ENCODE results near the gene CLCN2.
A peak's percentile ranks its signal among the peaks of the same experiment; 100 is the strongest.

CLCN2 gene

DNA sequence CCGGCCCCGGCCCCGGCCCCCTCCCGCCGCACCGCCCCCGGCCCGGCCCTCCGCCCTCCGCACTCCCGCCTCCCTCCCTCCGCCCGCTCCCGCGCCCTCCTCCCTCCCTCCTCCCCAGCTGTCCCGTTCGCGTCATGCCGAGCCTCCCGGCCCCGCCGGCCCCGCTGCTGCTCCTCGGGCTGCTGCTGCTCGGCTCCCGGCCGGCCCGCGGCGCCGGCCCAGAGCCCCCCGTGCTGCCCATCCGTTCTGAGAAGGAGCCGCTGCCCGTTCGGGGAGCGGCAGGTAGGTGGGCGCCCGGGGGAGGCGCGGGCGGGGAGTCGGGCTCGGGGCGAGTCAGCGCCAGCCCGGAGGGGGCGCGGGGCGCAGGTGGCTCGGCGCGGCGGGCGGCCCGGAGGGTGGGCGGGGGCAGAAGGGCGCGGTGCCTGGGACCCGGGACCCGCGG, 18.8 kb upstream of the CLCN2 start:
- DNase-seq, result no peak

DNA sequence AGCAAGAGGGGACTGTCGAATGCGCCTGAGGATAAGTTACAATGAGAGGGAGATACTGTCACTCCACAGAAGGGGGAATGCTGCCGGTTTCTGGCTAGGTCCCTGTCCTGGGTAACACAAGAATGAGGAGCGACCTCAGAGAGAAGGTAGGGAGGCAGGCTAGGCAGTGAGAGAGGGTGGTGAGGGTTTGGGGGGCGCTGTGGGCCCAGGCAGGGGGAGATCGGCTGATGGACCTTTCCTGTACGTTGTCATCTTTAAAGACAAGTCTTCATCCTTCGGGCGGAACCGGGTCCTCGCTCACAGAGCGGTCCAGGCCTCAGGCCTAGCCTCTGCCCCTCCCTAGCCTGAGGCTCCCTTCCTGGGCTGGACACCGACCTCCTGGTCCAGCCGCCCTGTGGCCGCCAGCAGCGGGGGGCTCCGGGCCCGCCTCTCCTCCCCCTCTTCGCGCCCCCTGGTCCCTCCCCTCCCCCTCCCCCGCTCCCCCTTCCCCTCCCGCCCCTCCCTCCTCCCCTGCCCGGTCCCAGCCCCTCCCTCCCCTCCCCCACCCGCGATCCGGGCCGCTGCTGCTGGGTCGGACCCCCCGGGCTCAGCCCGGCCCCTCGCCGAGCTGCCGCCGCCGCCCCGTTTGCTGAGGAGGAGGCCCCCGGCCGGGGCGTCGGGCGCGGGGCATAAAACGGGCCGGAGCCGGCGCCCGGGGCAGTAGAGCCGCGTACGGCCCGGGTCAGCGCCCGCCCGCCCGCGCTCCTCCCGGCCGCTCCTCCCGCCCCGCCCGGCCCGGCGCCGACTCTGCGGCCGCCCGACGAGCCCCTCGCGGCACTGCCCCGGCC, 18.2 kb upstream of the CLCN2 start, which contains the start of gene CHRD:
CHRD (plus strand) TSS at position 697 of the 827 bp plus-strand sequence. CDS start 265 bp downstream, outside the sequence.
- DNase-seq, result no peak

DNA sequence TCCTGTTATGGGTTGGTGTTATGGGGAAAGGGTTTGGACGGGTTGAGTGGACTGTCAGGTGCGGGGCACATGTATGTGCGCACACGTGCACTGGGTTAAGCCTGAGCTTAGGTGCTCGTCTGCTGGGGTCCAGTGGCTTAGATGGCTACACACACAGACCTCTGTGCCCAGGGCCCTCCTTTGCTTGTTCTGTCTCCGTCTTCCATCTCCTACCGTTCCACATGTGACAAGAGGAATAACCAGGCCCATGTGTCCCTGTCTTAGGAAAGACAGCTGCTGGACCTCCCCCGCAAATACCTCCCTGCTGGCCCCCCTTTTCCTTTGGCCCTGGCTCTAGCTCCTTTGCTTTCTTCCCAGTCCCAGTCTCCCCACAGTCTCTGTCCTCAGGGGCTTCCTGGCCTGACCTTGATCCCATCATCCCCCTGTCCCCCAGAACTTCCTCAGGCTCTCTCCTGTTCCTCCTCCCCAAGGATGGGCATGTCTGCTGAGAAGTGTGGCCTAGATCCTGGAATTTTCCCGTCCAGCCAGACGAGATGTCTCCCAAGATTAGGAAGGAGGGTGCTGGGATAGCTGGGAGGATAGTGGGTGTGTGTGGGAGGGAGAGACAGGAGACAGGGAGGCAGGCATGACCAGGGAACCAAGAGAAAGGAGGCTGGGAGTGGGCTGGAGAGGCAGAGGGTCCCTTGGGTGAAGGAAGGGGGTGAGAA, 17.4 kb upstream of the CLCN2 start:
- no peak for DNase-seq

DNA sequence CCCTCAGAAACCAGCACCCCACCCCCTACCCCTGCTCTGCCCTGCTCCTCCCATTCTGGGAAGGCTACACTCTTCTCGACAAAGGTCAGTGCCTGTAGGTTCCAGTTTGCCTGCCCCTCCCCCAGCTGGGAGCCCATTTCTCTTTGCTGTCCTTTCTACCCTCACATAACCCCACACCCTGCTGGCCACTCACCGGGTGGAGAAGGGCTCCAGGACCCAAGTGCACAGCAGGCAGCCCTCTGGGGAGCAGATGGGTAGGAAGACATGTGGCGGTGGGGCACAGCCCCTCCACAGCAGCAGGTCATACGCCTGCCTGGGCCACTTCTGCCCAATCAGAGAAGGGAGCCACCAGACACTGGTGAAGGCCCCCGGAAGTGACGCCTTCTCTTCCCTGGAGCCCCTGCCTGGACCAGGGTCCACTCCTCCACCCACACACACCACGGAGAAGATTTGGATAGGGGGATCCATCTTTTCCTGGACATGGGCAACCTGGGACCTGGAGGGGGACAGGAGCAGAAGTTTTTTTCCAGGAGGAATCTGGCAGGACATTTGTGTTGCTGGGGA, 16.6 kb upstream of the CLCN2 start, which contains the start of gene THPO:
THPO (minus strand) TSS at position 326 of the 564 bp plus-strand sequence. CDS start 1,948 bp downstream, outside the sequence.
- DNase-seq, result no peak

DNA sequence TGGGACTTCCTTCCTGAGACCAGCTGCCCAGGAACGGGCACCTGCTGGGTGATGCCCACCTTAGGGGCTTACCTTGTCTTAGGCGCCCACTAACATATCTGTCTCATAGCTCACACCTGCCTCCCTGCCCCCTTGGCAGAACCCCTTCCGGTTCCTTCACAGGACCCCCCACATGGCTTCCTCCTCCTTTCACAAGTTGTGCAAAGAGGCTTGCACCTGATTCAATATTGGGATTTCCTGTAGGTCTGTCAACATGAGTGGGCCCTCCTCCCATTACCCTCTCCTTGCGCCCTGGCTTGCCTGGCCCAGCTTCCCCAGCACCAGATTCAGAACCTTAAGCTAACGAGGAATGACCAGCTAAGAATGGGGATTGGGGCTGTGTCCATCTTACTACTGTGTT, 16.0 kb upstream of the CLCN2 start:
- no peak for DNase-seq

DNA sequence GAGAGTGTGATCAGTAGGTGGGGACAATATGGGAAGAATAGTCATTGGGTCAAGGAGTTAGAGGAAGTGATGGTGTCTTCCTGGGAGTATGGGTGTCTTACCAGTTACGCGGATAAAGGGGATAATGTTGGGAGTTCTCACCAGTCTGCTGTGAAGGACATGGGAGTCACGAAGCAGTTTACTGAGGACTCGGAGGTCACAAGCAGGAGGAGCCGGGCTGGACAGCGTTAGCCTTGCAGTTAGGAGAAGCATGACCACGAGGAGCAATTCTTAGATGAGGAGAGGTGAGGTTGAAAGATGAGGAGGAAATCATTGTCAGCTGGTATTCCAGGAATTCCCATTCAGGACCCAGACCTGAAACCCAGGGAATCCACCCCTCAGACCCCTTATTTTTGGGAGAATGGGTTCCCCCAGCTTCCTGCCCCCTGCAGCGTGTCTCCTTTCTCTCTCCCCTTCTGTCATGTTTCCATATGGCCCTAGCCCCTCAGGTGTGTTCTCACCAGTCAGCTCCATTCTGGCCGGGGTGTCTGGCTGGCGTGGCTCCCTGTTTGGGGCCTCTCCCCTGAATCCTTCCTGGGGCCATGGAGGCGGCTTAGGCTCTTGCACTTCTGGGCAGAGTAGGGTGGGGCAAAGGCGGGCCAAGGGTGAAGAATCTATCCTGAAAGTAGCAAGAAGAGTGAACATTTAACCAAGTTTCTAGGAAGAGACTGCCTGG, 14.5 kb upstream of the CLCN2 start:
- DNase-seq, result no peak

DNA sequence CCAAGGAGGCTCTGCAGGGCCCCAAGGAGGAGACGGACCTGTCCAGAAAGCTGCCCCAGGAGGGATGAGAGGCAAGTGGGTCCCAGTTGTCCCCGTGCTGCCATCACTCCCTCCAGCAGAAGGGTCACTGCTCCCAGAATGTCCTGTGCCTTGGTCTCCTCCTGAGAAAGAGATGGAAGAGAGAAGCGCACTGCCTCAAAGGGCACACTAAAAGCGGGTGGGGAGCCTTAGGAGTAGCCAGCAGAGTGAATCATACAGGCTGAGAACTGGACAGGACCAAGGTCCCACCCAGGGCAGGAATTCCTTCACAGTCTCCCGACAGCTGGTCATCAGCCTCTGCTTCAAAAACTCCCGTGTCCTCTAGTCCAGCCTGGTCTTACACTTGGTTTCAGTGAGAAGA, 12.0 kb upstream of the CLCN2 start:
- DNase-seq, result no peak

DNA sequence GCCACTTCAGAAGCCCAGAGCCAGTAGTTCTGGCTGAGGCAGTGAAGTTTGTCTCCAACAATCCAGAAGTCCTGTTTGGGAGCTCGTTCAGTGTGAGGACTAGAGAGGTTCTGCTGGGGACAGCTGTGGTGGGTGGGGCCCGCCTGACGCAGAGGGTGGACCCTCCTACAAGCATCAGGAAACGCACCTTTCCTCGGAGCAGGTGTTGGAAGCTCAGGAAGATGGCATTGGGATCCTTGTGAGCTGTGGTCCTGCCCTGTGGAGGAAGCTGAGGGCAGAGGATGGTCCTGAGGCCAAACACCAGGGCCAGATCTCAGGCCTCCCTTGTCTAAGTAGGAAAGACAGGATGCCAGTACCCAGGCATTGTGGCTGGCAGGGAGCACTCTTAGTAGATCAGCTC, 11.5 kb upstream of the CLCN2 start:
- DNase-seq, result no peak

DNA sequence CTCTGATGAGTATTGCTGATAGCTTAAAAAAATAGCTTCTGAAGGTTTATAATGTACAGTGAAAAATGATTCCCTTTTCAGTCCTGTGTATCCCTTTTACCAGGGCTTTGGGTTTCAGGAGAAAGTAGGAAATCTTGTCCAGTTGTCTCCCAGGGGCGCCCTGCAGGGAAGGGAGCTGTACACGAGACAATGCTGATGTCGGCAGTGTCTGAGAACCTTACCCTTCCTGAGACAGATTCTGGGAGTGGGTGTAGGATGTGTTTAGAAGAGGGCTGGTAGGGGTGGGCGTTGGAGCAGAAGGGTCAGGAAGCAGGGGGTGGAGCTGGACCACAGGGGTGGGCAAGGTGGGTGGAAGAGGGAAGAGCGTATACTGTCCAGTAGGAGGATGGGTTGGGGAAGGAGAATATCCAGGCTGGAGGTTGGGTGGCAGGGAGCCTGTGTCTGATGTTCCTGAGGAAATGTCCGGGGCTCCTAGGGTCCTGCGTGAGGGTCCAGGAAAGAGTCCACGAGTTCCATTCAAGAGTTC, 11.0 kb upstream of the CLCN2 start:
- no peak for DNase-seq

DNA sequence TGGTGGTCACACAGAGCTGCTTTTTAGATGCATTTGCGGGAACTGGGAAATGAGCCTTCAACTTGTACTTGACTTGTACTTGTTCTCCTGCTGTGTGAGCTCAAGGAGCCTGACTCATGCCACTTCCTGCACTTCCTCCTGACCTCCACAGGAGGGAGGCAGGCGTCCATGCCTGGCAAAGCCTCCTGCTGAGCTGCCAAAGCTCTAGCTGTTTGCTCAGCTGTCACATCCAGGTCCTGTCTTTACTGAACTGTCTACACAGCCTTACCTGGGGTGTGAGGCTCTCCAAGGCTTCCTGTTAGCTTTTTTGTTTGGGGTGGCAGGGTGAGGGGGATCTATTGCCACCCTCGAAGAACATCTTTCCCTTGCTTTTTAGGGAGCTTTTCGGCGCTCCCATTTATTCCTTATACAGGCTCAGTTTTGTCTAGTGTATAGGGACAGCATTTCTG, 10.2 kb upstream of the CLCN2 start:
- peak; percentile 48 for DNase-seq

DNA sequence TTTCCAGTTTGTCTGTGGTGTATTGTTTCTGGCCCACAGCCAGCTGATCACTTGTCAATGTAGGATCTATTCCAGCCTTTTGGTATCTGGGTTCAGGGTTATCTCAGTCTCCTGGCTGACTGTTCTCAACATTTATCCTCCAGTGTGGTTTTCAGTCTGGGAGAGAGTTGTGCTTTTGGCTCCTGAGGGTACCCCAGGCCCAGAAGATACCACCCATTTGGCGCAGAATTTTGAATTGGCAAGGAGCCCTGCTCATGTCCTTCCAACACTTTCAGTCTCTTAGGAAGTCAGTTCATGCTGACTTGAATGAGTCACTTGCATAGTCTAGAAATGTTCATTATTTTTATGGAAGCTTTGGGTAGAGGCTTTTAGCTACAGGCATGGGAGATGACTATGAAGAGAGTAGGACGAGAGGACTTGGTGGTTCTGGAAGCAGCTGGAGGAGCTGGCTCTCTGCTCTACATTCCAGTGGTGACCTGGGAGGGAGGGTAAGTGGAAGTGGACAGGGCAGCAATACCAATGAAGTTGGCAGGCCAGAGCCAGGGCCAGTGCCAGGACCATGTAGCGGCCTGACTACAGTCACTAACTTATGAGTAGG, 7.3 kb upstream of the CLCN2 start:
- DNase-seq, result no peak

DNA sequence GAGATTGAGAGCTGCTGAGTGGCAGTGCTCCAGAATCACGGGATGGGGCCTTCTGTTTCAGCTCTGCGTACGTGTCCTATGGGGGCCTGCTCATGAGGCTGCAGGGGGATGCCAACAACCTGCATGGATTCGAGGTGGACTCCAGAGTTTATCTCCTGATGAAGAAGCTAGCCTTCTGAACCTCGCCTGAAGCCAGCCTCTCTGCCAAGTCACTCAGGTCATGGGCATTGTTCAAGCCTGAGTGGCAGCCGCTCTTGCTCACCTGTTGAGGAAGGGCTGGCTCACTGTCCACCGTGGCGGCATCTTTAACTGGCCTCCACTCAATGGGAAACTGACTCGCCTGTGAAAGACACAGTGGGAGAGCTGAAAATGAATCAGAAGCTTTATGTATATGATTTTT, 6.7 kb upstream of the CLCN2 start:
- no peak for DNase-seq

DNA sequence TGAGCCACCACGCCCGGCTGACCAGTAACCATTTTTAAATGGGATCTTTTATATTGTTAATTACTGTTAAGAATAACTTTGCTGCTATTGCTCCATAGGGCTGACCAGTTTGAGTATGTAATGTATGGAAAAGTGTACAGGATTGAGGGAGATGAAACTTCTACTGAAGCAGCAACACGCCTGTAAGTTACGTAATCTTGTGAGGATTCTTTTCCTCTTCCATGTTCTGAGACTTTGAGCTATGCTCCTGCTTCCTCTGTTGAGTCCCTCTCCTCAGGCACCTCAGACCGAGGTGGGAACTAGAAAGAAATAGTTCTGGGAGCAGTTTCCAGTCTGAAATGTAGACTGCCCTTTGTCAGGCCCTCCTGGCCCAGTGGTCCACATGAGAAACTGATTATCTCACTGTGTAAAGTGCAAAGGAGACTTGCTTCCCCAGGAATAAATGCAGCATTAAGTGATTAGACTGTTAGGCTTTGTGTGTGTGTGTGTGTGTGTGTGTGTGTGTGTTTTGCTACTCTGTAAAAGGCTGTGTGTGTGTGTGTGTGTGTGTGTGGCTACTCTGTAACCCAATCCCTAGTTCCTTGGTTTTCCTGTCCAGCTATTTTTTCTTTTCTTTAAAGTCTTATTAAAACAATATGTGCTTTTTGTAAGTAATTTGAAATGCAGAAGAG, 5.3 kb upstream of the CLCN2 start:
- no peak for DNase-seq

DNA sequence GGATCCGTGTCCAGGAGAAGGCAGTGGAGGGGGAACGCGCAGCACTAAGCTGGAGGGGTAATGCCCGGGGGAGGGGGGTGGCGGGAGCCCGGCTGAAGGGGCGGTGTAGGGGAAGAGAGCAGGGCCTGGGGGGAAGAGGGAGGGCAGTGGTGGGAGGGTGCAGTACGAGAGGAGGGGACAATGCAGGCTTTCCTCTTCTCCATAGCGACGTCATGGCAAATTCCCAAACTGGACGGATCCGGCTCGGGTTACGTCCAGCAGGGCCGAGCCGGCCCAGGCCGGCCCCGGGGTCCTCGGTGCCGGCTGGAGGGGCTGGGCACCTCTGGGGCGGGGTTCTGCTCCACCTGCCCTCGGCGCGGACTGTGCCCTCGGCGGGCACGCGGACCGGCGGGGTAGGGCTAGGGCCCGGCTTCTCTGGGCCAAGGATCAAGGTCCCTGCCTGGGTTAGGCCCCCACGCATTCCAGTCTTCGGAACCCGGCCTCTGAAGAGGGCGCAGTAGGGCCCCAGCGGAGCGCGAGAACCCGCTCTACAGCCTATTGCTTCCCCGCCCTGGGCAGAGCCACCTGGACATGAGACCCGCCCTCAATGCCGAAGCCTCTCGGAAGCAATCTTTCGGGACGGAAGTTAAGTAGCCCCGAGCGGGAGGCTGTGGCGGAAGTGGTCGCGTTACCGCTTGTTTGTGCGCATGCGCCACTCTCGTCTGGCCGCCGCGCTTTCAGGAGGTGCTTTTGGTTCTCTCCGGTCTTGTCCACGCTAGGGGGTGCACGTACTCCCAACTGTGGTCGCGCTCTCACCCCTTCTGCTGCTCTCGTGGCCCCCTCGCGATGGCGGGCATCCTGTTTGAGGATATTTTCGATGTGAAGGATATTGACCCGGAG, 1.5 kb upstream of the CLCN2 start:
- DNase-seq, result peak; percentile 89

DNA sequence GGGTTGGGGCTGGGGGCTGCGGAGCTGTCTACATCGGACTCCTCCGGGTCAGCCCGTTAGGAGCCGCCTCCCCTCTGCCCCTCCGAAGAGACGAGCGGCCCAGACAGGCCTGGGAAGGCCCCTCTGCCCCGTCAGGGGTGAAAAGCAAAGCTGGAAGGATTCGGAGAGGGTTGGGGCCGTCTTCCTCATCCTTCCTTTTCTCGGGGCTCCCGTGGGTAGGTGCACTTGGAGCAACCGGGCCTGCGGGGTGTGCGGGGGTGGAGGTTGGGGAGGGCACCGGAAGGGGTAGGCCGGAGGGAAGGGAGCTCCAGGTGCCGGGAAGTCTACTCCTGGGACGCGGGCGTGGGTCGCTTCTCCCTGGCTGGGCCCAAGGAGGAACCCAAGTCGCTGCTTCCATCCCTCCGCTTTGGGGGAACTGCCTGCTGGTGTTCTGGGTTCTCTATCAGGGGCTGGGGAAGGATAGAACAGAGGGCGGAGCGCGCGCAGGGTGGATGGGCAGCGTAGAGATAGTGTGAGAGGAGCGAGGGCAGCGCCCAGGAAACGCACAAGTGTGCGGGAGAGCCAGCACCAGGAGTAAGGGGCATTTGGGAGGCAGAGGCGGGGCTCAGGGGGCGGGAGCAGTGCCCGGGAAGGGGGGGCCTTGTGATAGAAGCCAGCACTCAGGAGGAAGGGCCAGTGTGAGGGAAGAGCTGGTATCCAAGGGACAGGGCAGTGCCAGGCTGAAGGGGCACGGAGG, 695 bp upstream of the CLCN2 start:
- DNase-seq, result no peak

DNA sequence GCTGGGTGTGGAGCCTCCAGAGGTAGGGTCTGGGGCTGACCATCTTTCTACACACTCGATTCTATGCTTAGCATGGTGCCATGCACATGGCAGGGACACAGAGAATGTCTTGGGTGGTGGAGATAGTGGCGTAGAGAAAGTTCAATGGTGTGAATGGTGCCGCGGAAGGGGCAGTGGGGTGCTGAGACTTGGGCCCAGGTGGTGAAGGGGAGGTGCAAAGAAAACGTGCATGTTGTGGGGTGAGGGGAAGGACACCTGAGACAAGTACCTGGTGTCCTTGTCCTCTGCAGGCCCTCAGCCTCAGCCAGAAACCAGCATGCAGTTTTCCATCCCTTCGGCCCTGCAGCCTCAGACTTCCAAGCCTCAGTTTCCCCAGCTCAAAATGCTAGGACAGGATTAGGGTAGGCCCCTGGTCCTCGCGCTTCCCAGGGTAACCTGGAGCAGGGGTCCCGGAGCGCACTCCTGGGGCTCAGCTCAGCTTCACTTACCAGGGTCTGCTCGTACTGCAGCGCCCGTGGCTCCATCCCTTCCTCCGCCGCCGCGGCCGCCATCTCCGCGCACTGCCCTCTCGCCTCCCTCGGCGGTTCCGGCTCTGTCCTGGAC, 375 bp downstream of the CLCN2 start:
- DNase-seq, result no peak

DNA sequence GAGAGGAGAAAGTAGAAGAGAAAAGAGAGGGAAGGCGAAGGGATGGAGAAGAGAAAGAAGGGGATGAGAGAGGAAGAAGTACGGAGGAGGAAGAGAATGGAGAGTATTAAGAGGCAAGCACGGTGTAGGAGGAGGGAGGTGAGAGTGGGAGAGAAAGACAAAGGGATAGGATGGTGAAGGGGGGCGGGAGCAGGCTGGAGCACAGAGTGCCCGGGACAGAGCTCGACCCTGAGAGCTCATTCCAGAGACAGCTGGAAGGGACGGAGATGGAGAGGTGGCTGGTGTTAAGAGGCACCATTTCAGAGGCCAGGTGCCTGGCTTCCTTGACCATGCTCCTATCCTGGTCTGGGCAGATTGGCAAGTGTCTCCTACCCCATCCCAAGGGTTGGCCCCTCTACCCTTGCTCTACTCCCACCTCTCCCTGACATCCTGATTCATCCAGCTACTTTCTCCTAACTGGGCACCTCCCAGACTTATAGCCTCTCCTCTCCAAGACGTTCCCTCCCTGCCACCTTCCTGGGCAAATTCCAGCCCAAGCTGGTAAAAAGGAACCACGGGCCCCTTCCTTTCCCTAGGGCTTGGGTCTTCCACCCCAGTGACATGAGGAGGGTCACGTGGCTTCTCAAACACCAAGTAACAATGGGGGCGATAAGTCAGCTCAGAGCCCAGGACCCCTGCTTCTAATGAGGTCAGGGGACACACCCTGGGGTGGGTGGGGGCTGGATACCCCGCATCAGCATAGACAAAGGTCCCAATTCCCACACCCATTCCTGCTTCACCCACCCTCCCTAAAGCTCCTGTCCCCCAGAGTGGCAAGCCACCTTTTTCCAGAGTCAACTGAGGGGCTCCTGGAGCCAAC, 1.1 kb downstream of the CLCN2 start:
- no peak for DNase-seq

DNA sequence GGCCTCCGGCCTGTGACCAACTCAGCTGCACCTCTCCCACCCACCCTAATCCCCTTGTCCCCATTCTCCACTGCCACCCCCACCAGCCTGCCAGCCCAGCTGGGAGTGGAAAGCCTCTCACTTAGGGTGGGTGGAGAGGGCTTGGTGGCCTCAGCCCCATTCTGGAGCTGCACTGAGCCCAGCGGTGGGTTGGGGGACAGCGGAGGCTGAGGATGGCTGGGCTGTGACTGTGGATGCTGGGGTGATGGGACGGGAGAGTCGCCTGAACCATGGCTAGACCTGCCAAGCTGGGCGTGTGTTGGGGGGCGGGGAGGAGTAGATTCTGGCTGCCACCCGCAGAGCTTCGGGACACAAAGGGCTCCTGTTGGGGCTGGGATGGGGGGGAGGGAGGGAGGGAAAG, 1.8 kb downstream of the CLCN2 start:
- DNase-seq, result no peak

Data from activated CD4-positive, alpha-beta T cell treated with anti-CD3 and anti-CD28 coated beads for 1 hour (primary cell).